Measurements from ENCODE around the gene AHDC1. TPM values are rescaled to one million over a fixed set of nuclear protein-coding genes. Genes with fewer than 3 reads are reported as not detected.
A peak's percentile ranks its signal among the peaks of the same experiment; 100 is the strongest.

AHDC1 gene
- total RNA-seq, 2 experiments from 2014 or later = 7.7 to 10.1 TPM

GRCh38 chr1:27491748-27492700, 111.9 kb downstream of the AHDC1 start:
- H3K4me3 Mint-ChIP-seq = no peak overlapping the region

DNA sequence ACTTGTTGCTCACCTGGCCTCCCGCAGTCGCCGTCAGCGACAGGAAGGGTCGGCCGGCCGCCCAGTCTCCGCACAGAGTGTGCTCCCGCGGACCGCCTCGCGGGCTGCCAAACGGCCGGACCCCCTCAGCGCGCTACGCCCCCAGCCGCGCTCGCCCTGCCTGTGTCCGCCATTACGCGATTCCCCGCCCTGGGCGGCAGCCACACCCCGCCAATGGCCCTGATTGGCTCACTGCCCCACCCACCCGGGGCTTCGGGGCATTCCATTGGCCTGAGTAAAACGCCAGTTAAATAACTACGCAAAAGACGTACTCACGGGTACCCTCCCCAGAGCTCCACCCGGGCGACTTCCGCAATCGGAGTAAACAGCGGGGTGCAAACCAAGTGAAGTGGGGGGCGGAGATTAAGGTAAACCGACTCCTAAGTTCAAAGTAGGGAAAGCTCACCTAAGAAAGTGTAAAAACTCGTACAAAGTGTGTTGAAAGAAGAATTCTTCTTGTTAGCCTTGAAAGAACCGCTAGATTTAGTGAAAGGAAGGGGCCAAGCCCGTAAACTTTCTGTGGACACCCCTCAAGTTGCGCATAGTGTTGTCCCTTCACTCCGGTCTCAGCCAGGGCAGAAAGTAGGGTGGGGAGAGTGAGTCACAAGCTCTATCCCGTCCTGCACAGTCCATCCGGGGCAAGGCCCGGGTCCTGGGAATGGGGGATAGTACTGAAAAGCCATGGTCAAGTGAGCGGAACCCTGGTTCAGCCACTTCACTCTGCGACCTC, 113.8 kb downstream of the AHDC1 start, which contains the start of gene WASF2:
Gene WASF2, minus strand, starts transcription at position 195 of the 769 bp plus-strand sequence. CDS start 61,277 bp downstream, outside the sequence.
- DNase-seq = peak; percentile 98
- Mint-ChIP-seq H3K4me3 (peak within 1 kb of the TSS; percentile 89), H3K36me3 (ENCODE audit: low read depth) (no peaks in the 10 kb centered on the region), H3K9me3 (no peaks in the 10 kb centered on the region), H3K4me1 (ENCODE audit: low read depth) (peaks cover 30% of the 10 kb centered on the region), H3K27ac (peak within 1 kb of the TSS; percentile 99), H3K27me3 (ENCODE audit: low read depth) (no peaks in the 10 kb centered on the region)
- intact Hi-C loops (cut with micrococcal nuclease) = loop anchor here (1.0 kb wide), 6 partner anchors 8 to 256 kb away; partner anchors contain the start of genes TMEM222 and WDTC1
- CTCF ChIA-PET = interaction anchor here (0.9 to 2.6 kb wide), 6 partner anchors 13 to 87 kb away, joined by 3 to 8 read pairs (median 4); no protein-coding TSS in a partner anchor

More at GRCh38 chr1:27491748-27492700, 111.9 kb downstream of the AHDC1 start:
- Mint-ChIP-seq H3K36me3 (ENCODE audit: low read depth) (no peaks in the 10 kb centered on the region), H3K4me1 (ENCODE audit: low read depth) (peaks cover 27% of the 10 kb centered on the region), H3K27ac (peak overlapping the region; percentile 36), H3K9me3 (no peaks in the 10 kb centered on the region), H3K27me3 (ENCODE audit: low read depth) (no peaks in the 10 kb centered on the region)
- DNase-seq = no peak
- intact Hi-C loops (cut with micrococcal nuclease) = no loop called here
- CTCF ChIA-PET = no interaction called here

DNA sequence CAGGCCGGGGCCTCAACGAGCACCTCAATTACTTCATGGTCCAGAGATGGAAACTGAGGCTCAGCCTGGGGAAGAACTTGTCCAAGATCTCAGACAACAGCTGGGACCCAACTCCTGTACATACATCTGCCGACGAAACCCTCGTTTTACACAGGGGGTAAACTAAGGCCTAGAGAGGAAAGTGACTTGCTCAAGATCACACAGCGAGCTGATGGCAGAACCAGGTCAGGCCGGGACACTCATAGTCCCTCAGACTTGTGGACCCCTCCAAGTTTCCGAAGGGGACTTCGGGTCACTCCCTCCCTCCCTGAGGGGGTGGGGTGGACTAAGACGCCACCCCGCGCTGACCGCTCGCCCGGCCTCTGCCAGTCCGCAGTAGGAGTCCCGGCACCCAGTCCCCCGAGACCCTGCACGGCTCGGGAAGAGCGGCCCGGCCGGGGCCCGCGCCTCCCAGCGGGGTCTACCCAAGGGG, 114.4 kb downstream of the AHDC1 start:
- H3K27ac Mint-ChIP-seq = peak overlapping the region; percentile 86
- H3K4me3 Mint-ChIP-seq = peak overlapping the region; percentile 89
- H3K36me3 Mint-ChIP-seq (ENCODE audit: low read depth) = no peaks in the 10 kb centered on the region
- intact Hi-C loops (cut with micrococcal nuclease) = no loop called here
- H3K9me3 Mint-ChIP-seq = no peaks in the 10 kb centered on the region
- no peak for DNase-seq
- CTCF ChIA-PET = interaction anchor here (0.9 to 2.6 kb wide), 6 partner anchors 13 to 86 kb away, joined by 3 to 8 read pairs (median 4); no protein-coding TSS in a partner anchor
- H3K4me1 Mint-ChIP-seq (ENCODE audit: low read depth) = peaks cover 33% of the 10 kb centered on the region
- H3K27me3 Mint-ChIP-seq (ENCODE audit: low read depth) = no peaks in the 10 kb centered on the region

DNA sequence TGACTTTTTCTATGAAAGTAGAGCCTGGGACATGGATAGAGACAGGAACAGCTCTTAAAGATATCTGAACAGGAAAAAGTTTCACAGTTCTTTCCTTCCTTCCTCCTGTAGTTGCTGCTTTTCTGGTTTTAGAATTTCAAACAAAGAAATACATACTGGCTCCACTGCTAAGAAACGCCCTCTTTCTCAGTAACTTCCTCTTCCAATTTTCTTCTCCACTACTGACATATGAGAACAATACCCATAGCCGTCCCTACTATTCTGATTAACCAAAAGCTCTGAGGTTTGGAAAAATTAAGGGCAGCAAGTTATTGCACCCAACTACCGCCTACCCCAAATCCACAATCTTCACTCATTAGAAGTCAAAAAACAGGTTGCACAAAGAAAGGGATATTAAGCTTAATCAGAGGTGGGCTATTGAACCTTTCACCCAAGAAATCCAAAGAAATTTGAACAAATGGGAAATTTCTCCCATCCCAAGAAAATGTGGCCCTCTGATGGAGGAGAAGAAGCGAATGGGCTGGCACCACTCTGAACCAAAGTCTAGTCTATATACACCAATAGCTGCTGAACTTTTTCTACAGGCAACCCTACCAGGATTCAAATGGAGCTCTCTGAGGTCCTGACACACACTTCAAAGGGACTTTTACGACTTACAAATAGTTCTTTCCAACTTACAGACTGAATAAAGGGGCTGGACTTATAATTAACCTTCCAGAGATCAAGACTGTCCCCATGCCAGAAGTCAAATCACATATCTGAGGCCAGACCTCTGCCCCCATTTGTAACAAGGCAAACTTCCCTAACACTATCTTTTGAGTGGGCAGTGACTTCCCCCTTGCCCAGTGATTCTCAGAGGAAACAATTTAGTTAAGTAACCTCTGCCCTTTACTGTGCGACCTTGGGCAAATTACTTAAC, 115.7 kb downstream of the AHDC1 start:
- intact Hi-C loops (cut with micrococcal nuclease) = no loop called here
- peak overlapping the region; percentile 86 for H3K27ac Mint-ChIP-seq
- peak; percentile 30 for DNase-seq

DNA sequence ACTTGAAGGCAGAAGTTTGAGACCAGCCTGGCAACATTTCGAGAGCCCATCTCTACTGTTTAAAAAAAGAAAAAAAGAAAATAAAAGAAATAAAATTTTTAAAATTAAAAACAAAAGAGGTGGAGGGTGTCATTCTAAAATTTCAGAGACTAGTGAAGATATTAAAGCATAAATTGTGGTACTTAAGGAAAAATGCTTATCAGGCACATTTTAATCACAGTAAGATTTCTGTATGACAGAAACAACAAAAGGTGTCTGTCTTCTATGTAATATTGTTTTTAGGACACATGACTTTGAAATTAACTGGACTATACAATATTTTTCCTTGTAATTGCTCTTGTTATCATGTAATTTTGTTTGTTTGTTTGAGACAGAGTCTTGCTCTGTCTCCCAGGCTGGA, 118.6 kb downstream of the AHDC1 start:
- intact Hi-C loops (cut with micrococcal nuclease) = no loop called here
- no peaks in the 10 kb centered on the region for H3K36me3 Mint-ChIP-seq (ENCODE audit: low read depth)

More for the DNA sequence above, 115.7 kb downstream of the AHDC1 start:
- Mint-ChIP-seq H3K4me3 (peak overlapping the region; percentile 89), H3K36me3 (ENCODE audit: low read depth) (no peaks in the 10 kb centered on the region), H3K27me3 (ENCODE audit: low read depth) (no peaks in the 10 kb centered on the region), H3K4me1 (ENCODE audit: low read depth) (peaks cover 42% of the 10 kb centered on the region), H3K9me3 (no peaks in the 10 kb centered on the region)
- CTCF ChIA-PET = interaction anchor here (0.6 to 1.1 kb wide), 6 partner anchors 18 to 381 kb away, joined by 3 to 4 read pairs (median 4); no protein-coding TSS in a partner anchor

More for the DNA sequence above, 118.6 kb downstream of the AHDC1 start:
- no peaks in the 10 kb centered on the region for H3K27me3 Mint-ChIP-seq (ENCODE audit: low read depth)
- H3K27ac Mint-ChIP-seq = no peak overlapping the region
- H3K4me3 Mint-ChIP-seq = no peak overlapping the region
- no peak for DNase-seq
- peaks cover 52% of the 10 kb centered on the region for H3K4me1 Mint-ChIP-seq (ENCODE audit: low read depth)
- CTCF ChIA-PET = interaction anchor here (0.7 kb wide), 1 partner anchor 47 kb away, joined by 5 read pairs; no protein-coding TSS in a partner anchor
- H3K9me3 Mint-ChIP-seq = no peaks in the 10 kb centered on the region

Other genes with a start within 250 kb of the AHDC1 start
- gene MAP3K6, start 237.2 kb downstream of the AHDC1 start, total RNA-seq = 1 to 10 TPM; 5.2 to 5.3 TPM
- gene FCN3, start 229.3 kb downstream of the AHDC1 start, total RNA-seq = not detected
- not detected for gene CD164L2, start 220.8 kb downstream of the AHDC1 start, total RNA-seq
- gene GPR3, start 211.5 kb downstream of the AHDC1 start, total RNA-seq = under 1 TPM; 0.64 to 0.74 TPM
- 100 to 1,000 TPM; 105 to 106 TPM for gene WASF2, start 114.0 kb downstream of the AHDC1 start, total RNA-seq
- under 1 TPM; 0.10 to 0.14 TPM for gene FGR, start 31.0 kb upstream of the AHDC1 start, total RNA-seq
- gene IFI6, start 68.0 kb upstream of the AHDC1 start, total RNA-seq = 100 to 1,000 TPM; 115 to 125 TPM
- gene FAM76A, start 121.8 kb upstream of the AHDC1 start, total RNA-seq = 1 to 10 TPM; 8.4 to 9.7 TPM
- gene STX12, start 169.1 kb upstream of the AHDC1 start, total RNA-seq = 10 to 100 TPM; 31.9 to 35.7 TPM
- gene PPP1R8, start 226.6 kb upstream of the AHDC1 start, total RNA-seq = 10 to 100 TPM; 34.1 to 35.8 TPM